ENCODE measurements around the gene CDC42BPB.

Gene CDC42BPB

GRCh38 chr14:102937331-102938175 is 119.8 kb downstream of the CDC42BPB start:
- no peak for DNase-seq (ENCODE audit: insufficient read length, low spot score)
- no peak for FAIRE-seq
- TF ChIP-seq POU2F2 (IDR thresholded peaks at IDR 0.05; ENCODE audit: low read depth, low read length), result no peak
- TF ChIP-seq PAX5 (IDR thresholded peaks at IDR 0.05; ENCODE audit: insufficient read depth, low read length, severe bottlenecking), result no peak
- TF ChIP-seq TAF1 (IDR thresholded peaks at IDR 0.05; ENCODE audit: low read depth, low read length), result no peak
- TF ChIP-seq SPI1 (IDR thresholded peaks at IDR 0.05; ENCODE audit: low read depth, low read length), result no peak
- TF ChIP-seq POLR2AphosphoS5 (IDR thresholded peaks at IDR 0.05; ENCODE audit: low read depth, low read length), result no peak
- TF ChIP-seq POLR2A (IDR thresholded peaks at IDR 0.05; ENCODE audit: low read depth, low read length), result no peak

- FAIRE-seq (peak; percentile 57), DNase-seq (ENCODE audit: insufficient read length, low spot score) (no peak)
- TF ChIP-seq SPI1 (IDR thresholded peaks at IDR 0.05; ENCODE audit: low read depth, low read length) (no peak), POLR2A (IDR thresholded peaks at IDR 0.05; ENCODE audit: low read depth, low read length) (no peak), TAF1 (IDR thresholded peaks at IDR 0.05; ENCODE audit: low read depth, low read length) (no peak), POLR2AphosphoS5 (IDR thresholded peaks at IDR 0.05; ENCODE audit: low read depth, low read length) (no peak), PAX5 (IDR thresholded peaks at IDR 0.05; ENCODE audit: insufficient read depth, low read length, severe bottlenecking) (no peak), POU2F2 (IDR thresholded peaks at IDR 0.05; ENCODE audit: low read depth, low read length) (no peak)
Measured at GRCh38 chr14:102935756-102936155, 121.6 kb downstream of the CDC42BPB start.

GRCh38 chr14:102933618-102934231 is 123.6 kb downstream of the CDC42BPB start:
- FAIRE-seq (no peak), DNase-seq (ENCODE audit: insufficient read length, low spot score) (no peak)
- TF ChIP-seq POU2F2 (IDR thresholded peaks at IDR 0.05; ENCODE audit: low read depth, low read length) (no peak), PAX5 (IDR thresholded peaks at IDR 0.05; ENCODE audit: insufficient read depth, low read length, severe bottlenecking) (no peak), SPI1 (IDR thresholded peaks at IDR 0.05; ENCODE audit: low read depth, low read length) (no peak), POLR2A (IDR thresholded peaks at IDR 0.05; ENCODE audit: low read depth, low read length) (no peak), POLR2AphosphoS5 (IDR thresholded peaks at IDR 0.05; ENCODE audit: low read depth, low read length) (no peak), TAF1 (IDR thresholded peaks at IDR 0.05; ENCODE audit: low read depth, low read length) (no peak)

GRCh38 chr14:102932484-102933248 is 124.7 kb downstream of the CDC42BPB start:
- no peak for FAIRE-seq
- no peak for DNase-seq (ENCODE audit: insufficient read length, low spot score)
- TF ChIP-seq POU2F2 (IDR thresholded peaks at IDR 0.05; ENCODE audit: low read depth, low read length) (no peak), TAF1 (IDR thresholded peaks at IDR 0.05; ENCODE audit: low read depth, low read length) (no peak), SPI1 (IDR thresholded peaks at IDR 0.05; ENCODE audit: low read depth, low read length) (no peak), PAX5 (IDR thresholded peaks at IDR 0.05; ENCODE audit: insufficient read depth, low read length, severe bottlenecking) (no peak), POLR2A (IDR thresholded peaks at IDR 0.05; ENCODE audit: low read depth, low read length) (no peak), POLR2AphosphoS5 (IDR thresholded peaks at IDR 0.05; ENCODE audit: low read depth, low read length) (no peak)

- TF ChIP-seq POLR2AphosphoS5 (IDR thresholded peaks at IDR 0.05; ENCODE audit: low read depth, low read length) (no peak), POLR2A (IDR thresholded peaks at IDR 0.05; ENCODE audit: low read depth, low read length) (no peak)
- no peak for DNase-seq (ENCODE audit: insufficient read length, low spot score)
- no peak for FAIRE-seq
Measured at GRCh38 chr14:102931580-102932285, 125.6 kb downstream of the CDC42BPB start.

- DNase-seq (ENCODE audit: insufficient read length, low spot score) (no peak), FAIRE-seq (peak; percentile 77)
- no peak for TF ChIP-seq PAX5 (IDR thresholded peaks at IDR 0.05; ENCODE audit: insufficient read depth, low read length, severe bottlenecking)
Measured at GRCh38 chr14:102930753-102931579, 126.4 kb downstream of the CDC42BPB start.

GRCh38 chr14:102930138-102930752 is 127.1 kb downstream of the CDC42BPB start:
- DNase-seq (ENCODE audit: insufficient read length, low spot score), result no peak
- FAIRE-seq, result no peak
- no peak for TF ChIP-seq TAF1 (IDR thresholded peaks at IDR 0.05; ENCODE audit: low read depth, low read length)

- TF ChIP-seq PAX5 (IDR thresholded peaks at IDR 0.05; ENCODE audit: insufficient read depth, low read length, severe bottlenecking) (no peak), POLR2AphosphoS5 (IDR thresholded peaks at IDR 0.05; ENCODE audit: low read depth, low read length) (no peak)
- FAIRE-seq, result no peak
- no peak for DNase-seq (ENCODE audit: insufficient read length, low spot score)
Measured at GRCh38 chr14:102929241-102930137, 127.9 kb downstream of the CDC42BPB start.
